ENCODE data around the gene ATXN10. TPM values are rescaled to one million over a fixed set of nuclear protein-coding genes. Genes with fewer than 3 reads are reported as not detected.

ATXN10 gene
- total and polyA plus RNA-seq, 2 of the 13 experiments (the other 11 are each of a cell fraction or from before 2014, with no cell fraction given): 60.1 to 194 TPM

DNA sequence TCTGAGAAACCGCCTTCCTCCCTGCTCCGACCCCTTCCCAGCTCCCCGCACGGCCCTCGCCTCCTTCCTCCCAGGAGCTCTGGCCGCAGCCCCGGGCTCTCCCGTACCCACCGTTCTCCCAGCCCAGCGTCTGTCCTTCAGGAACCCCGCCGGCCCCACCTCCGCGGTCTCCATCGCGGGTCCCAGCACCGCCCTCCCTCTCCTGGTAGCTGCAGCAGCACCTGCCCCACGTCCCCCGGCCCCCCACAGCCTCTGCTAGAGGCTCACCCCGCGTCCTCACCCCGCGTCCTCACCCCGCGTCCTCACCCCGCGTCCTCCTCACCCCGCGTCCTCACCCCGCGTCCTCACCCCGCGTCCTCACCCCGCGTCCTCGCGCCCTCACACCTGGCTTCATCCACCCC is 219.4 kb downstream of the ATXN10 start (continued):
- TF ChIP-seq PRDM4 (CRISPR knock-in tag; IDR thresholded peaks at IDR 0.05; ENCODE audit: borderline replicate concordance) (no peak), KDM2A (CRISPR knock-in tag; IDR thresholded peaks at IDR 0.05; ENCODE audit: borderline replicate concordance, low read depth) (no peak), YY1 (IDR thresholded peaks at IDR 0.05; ENCODE audit: insufficient read depth, insufficient replicate concordance, low read depth, low read length) (no peak)

DNA sequence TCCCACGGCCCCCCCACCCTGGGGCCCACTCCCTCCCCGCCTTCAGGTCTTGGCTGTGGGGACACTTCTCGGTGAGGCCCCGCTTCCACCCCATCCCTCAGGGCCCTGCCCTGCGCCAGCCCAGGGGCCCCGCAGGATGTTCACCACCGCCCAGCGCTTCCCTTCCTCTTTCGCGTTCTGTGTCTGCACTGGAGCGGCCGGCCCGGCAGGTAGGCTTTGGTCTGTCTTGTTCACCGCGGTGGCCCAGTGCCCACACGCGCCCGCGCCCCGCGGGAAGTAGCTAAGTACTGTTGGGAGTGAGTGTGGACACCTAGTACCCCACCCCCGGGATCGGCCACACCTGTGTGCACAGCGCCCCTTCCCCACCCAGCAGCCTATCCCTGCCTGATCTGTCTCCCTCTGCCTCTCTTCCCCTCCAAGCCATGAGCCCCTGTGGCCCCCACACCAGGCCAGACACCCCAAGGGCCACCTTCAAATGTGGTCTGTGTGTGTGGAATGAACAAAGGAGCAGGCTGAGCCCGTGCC is 219.9 kb downstream of the ATXN10 start:
- in situ Hi-C loops (cut with HindIII; ENCODE audit: extremely low pct_ligation_motif_present, low pct_unique_long_range_greater_than_20kb): no loop called here
- 72% methylated on average over 24 of the region's 25 CpGs for WGBS (ENCODE audit: low lambda C conversion rate)
- CTCF ChIA-PET (ENCODE audit: low intra/inter-chr PET ratio, low total read pairs): no interaction called here
- intact Hi-C loops (cut with micrococcal nuclease; ENCODE audit: unreplicated experiment): no loop called here
- H3K36me3 ChIP-seq (replicated peaks in 1 of 2; ENCODE audit: control insufficient read depth in 1 of 2, insufficient read depth in 2 of 2, low read length in 2 of 2): no peaks in the 10 kb centered on the region
- TF ChIP-seq CBX1 (IDR thresholded peaks at IDR 0.05; ENCODE audit: low read depth): no peak
- no peak for TF ChIP-seq ZNF557 (CRISPR knock-in tag; IDR thresholded peaks at IDR 0.05)
- no peak for TF ChIP-seq ZNF276 (CRISPR knock-in tag; IDR thresholded peaks at IDR 0.05; ENCODE audit: low read depth)
- no peak for TF ChIP-seq ZNF607 (CRISPR knock-in tag; IDR thresholded peaks at IDR 0.05; ENCODE audit: borderline replicate concordance)
- no TSS peak for BruUV-seq (replicated peaks)
- ATAC-seq (no peak), DNase-seq (ENCODE audit: low spot score) (no peak), FAIRE-seq (no peak)
- no peak overlapping the region for H2AFZ ChIP-seq (ENCODE audit: low read length)
- no peak overlapping the region for H3K4me2 ChIP-seq (ENCODE audit: low read depth, low read length)
- no peak overlapping the region for H3K9ac ChIP-seq (ENCODE audit: insufficient read depth, low read depth, low read length)
- no peaks in the 10 kb centered on the region for H4K20me1 ChIP-seq (ENCODE audit: insufficient read depth, low read length)
- H3K79me2 ChIP-seq (ENCODE audit: insufficient read depth, low read length): no peaks in the 10 kb centered on the region
- no peaks in the 10 kb centered on the region for H3K4me1 ChIP-seq (ENCODE audit: insufficient read depth, low read length)
- H3K27ac ChIP-seq (ENCODE audit: extremely low read length, insufficient read depth, low read length): no peak overlapping the region
- no peaks in the 10 kb centered on the region for H3K9me3 ChIP-seq (ENCODE audit: low read length)
- H3K4me3 ChIP-seq (replicated peaks in 1 of 3; ENCODE audit: insufficient read depth in 1 of 3, low read depth in 2 of 3, low read length in 3 of 3): no peak overlapping the region
- POLR2A ChIA-PET: no interaction called here
- peaks cover 10 to 76% of the 10 kb centered on the region in 2 experiments for H3K27me3 ChIP-seq (ENCODE audit: control insufficient read depth in 1 of 2, insufficient read depth in 2 of 2, low read length in 2 of 2)

All from HepG2 (cell line).